ENCODE measurements around the gene POT1. TPM values are rescaled to one million over a fixed set of nuclear protein-coding genes. Genes with fewer than 3 reads are reported as not detected.

Gene POT1
- total RNA-seq, 4 donors from 2014 or later, result 13.8 to 91.6 (median 23.5) TPM

DNA sequence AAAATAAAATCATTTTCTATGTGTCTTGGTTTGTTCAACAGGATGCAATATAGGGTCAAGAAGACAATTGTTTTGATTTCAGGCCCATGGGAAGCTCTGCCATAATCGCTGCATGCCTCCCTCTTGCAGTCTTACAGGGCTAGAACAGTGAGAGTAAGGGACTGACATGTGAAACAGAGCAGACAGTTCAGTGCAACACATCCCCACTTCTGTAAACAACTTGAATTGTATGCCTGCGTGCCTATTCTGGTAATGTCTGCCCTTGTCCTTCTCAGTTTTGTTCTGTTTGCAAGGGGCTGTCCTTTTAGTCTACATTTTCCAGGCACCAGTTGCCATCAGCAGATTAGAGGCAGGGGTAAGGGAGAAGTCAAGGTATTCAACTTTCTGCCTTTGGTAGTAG lies 129.2 kb downstream of the POT1 start:
- H3K9me3 ChIP-seq, result no peaks in the 10 kb centered on the region
- no peak overlapping the region for H3K27ac ChIP-seq
- no peak overlapping the region for H3K4me3 ChIP-seq
- H3K27me3 ChIP-seq, result peaks cover 0 to 2% of the 10 kb centered on the region in 2 donors
- intact Hi-C loops (cut with DNase I; ENCODE audit: low total_unique reads), result no loop called here
- no peak for DNase-seq
- H3K36me3 ChIP-seq, result no peaks in the 10 kb centered on the region
- H3K4me1 ChIP-seq, result no peaks in the 10 kb centered on the region
- TF ChIP-seq POLR2A (IDR thresholded peaks at IDR 0.05), result no peak
- TF ChIP-seq, protein P1, sequence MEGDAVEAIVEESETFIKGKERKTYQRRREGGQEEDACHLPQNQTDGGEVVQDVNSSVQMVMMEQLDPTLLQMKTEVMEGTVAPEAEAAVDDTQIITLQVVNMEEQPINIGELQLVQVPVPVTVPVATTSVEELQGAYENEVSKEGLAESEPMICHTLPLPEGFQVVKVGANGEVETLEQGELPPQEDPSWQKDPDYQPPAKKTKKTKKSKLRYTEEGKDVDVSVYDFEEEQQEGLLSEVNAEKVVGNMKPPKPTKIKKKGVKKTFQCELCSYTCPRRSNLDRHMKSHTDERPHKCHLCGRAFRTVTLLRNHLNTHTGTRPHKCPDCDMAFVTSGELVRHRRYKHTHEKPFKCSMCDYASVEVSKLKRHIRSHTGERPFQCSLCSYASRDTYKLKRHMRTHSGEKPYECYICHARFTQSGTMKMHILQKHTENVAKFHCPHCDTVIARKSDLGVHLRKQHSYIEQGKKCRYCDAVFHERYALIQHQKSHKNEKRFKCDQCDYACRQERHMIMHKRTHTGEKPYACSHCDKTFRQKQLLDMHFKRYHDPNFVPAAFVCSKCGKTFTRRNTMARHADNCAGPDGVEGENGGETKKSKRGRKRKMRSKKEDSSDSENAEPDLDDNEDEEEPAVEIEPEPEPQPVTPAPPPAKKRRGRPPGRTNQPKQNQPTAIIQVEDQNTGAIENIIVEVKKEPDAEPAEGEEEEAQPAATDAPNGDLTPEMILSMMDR (IDR thresholded peaks at IDR 0.05), result no peak

- Histone ChIP-seq H3K27me3 (peaks cover 0 to 2% of the 10 kb centered on the region in 2 donors), H3K9me3 (no peaks in the 10 kb centered on the region), H3K36me3 (no peaks in the 10 kb centered on the region), H3K4me3 (no peak overlapping the region), H3K27ac (no peak overlapping the region), H3K4me1 (no peaks in the 10 kb centered on the region)
- TF ChIP-seq POLR2A (IDR thresholded peaks at IDR 0.05), result no peak
- TF ChIP-seq, protein P1 (IDR thresholded peaks at IDR 0.05), result no peak
- intact Hi-C loops (cut with DNase I; ENCODE audit: low total_unique reads), result no loop called here
- DNase-seq, result no peak
These were observed 130.2 kb downstream of the POT1 start for GRCh38 chr7:124799448-124799847.

DNA sequence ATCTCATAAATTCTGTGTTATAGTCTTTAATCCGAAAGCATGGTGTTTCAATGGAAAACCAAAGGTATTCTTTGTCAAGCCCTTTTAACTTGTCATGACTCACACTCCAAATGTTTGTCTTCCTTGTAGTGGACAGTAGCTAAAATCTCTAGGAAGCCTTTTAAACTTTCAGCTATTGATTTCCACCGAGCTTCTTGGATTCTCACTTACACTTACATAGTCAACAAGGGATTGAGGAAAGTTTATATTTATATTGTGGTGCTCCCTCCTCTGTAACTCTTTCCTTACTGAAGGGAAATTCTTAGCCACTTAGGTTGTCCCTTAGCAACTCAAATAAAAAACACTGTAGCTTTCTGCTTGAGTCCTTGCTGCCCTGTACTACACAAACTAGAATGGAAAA lies 132.9 kb downstream of the POT1 start:
- no peak overlapping the region for H3K4me3 ChIP-seq
- H3K27ac ChIP-seq, result no peak overlapping the region
- H3K36me3 ChIP-seq, result no peaks in the 10 kb centered on the region
- intact Hi-C loops (cut with DNase I; ENCODE audit: low total_unique reads), result no loop called here
- TF ChIP-seq, protein P1 (IDR thresholded peaks at IDR 0.05), result no peak
- TF ChIP-seq POLR2A (IDR thresholded peaks at IDR 0.05), result no peak
- no peaks in the 10 kb centered on the region for H3K9me3 ChIP-seq
- H3K4me1 ChIP-seq, result no peaks in the 10 kb centered on the region
- DNase-seq, result no peak
- peaks cover 0 to 2% of the 10 kb centered on the region in 2 donors for H3K27me3 ChIP-seq

GRCh38 chr7:124792696-124793095 lies 136.9 kb downstream of the POT1 start:
- no peak overlapping the region for H3K4me3 ChIP-seq
- no peaks in the 10 kb centered on the region for H3K27me3 ChIP-seq
- DNase-seq, result no peak
- H3K27ac ChIP-seq, result no peak overlapping the region
- H3K4me1 ChIP-seq, result no peaks in the 10 kb centered on the region
- no peaks in the 10 kb centered on the region for H3K9me3 ChIP-seq
- H3K36me3 ChIP-seq, result no peaks in the 10 kb centered on the region
- intact Hi-C loops (cut with DNase I; ENCODE audit: low total_unique reads), result no loop called here
- TF ChIP-seq, protein P1 (IDR thresholded peaks at IDR 0.05), result no peak
- no peak for TF ChIP-seq POLR2A (IDR thresholded peaks at IDR 0.05)

- no peaks in the 10 kb centered on the region for H3K27me3 ChIP-seq
- intact Hi-C loops (cut with DNase I; ENCODE audit: low total_unique reads), result no loop called here
- no peak overlapping the region for H3K4me3 ChIP-seq
- no peak overlapping the region for H3K27ac ChIP-seq
- no peak for DNase-seq
- no peaks in the 10 kb centered on the region for H3K4me1 ChIP-seq
- TF ChIP-seq, protein P1 (IDR thresholded peaks at IDR 0.05), result no peak
- TF ChIP-seq POLR2A (IDR thresholded peaks at IDR 0.05), result no peak
- no peaks in the 10 kb centered on the region for H3K9me3 ChIP-seq
- H3K36me3 ChIP-seq, result no peaks in the 10 kb centered on the region
These were observed 137.6 kb downstream of the POT1 start for GRCh38 chr7:124792002-124792401.
